ENCODE data around the gene SLC27A1. TPM values are rescaled to one million over a fixed set of nuclear protein-coding genes. Genes with fewer than 3 reads are reported as not detected.

SLC27A1 gene
- total RNA-seq, 2 experiments from 2014 or later: 2.2 to 2.7 TPM

DNA sequence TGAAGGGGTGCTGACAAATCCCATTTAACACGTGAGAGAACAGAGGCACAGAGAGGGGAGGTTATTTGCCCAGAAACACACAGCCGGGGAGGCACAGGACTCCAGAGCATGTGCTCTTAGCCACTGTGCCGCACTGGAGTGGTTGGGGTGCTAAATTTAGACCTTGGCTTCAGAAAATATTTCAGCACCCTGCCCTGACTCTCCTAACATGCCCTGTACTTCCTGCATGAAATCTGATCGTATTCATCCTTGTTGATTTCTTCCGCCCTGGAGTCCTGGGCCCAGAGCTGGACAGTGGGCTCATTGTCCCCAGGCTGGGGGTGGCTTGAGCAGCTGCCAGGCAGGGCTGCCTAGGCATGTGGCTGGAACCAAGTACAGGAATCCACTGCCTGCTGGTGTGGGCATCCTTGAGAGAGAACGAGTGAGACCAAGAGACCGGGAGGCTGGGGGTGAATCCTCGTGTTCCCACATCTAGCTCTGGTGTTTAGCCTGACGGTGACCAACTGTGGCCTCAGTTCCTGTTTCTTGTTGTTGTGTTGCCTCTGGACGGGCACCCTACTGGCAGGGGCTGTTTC is 5.3 kb downstream of the SLC27A1 start:
- POLR2A ChIA-PET: no interaction called here
- no peaks in the 10 kb centered on the region for H3K27me3 Mint-ChIP-seq
- ATAC-seq: no peak

DNA sequence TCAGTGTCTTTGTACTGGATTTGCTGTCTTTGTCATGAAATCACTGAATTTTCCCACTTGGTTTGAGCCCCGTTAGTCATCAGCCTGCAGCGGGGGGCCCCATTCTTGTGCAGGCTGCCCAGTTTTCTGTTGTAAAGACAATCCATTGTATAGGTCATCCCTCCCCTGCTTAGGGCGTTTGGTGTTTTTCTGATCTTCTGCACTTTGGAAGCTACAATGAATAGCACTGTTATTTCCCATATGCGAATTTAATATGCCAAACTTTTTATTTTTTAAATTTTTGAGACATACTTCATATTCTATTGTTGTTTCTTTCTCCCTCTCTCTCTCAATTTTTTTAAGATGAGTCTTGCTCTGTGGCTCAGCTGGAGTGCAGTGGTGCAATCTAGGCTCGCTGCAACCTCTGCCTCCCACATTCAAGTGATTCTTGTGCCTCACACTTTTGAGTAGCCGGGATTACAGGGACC is 9.0 kb downstream of the SLC27A1 start:
- ChIA-PET POLR2A (no interaction called here), CTCF (interaction anchor here (1.2 kb wide), 1 partner anchor 14 kb away, joined by 3 read pairs; no protein-coding TSS in a partner anchor)
- no peak overlapping the region for H3K4me3 Mint-ChIP-seq
- H3K9me3 Mint-ChIP-seq (ENCODE audit: low read depth): no peaks in the 10 kb centered on the region
- H3K27me3 Mint-ChIP-seq: no peaks in the 10 kb centered on the region
- ATAC-seq (no peak), DNase-seq (no peak)
- intact Hi-C loops (cut with DNase I, micrococcal nuclease): no loop called here
- no peaks in the 10 kb centered on the region for H3K4me1 Mint-ChIP-seq
- H3K27ac Mint-ChIP-seq: no peak overlapping the region
- no peaks in the 10 kb centered on the region for H3K36me3 Mint-ChIP-seq (ENCODE audit: low read depth)

More for the DNA sequence above, 5.3 kb downstream of the SLC27A1 start:
- Mint-ChIP-seq H3K9me3 (ENCODE audit: low read depth) (no peaks in the 10 kb centered on the region), H3K27ac (no peak overlapping the region), H3K4me3 (no peak overlapping the region), H3K4me1 (peaks cover 10% of the 10 kb centered on the region), H3K36me3 (ENCODE audit: low read depth) (no peaks in the 10 kb centered on the region)
- intact Hi-C loops (cut with DNase I, micrococcal nuclease): no loop called here
- CTCF ChIA-PET: no interaction called here
- no peak for DNase-seq

DNA sequence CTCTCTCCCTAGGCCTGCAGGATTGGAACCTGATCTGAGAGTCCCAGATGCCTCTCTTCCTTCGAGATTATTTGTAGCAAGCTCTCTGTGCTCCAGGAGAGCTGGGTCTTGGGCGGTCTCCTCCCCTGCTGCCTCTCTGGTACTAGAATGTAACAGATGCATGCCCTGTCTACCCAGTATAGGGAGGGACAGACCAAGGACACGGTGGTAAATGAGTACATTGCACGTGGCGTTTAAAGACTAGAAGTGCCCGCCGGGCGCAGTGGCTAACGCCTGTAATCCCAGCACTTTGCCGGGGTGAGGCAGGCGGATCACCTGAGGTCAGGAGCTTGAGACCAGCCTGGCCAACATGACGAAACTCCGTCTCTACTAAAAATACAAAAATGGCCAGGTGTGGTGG is 11.7 kb downstream of the SLC27A1 start:
- H3K27ac Mint-ChIP-seq: no peak overlapping the region
- no peak overlapping the region for H3K4me3 Mint-ChIP-seq
- no peaks in the 10 kb centered on the region for H3K36me3 Mint-ChIP-seq (ENCODE audit: low read depth)
- CTCF ChIA-PET: interaction anchor here (1.0 to 2.3 kb wide), 2 partner anchors 14 to 17 kb away, joined by 5 to 6 read pairs; no protein-coding TSS in a partner anchor
- H3K27me3 Mint-ChIP-seq: no peaks in the 10 kb centered on the region
- no peaks in the 10 kb centered on the region for H3K4me1 Mint-ChIP-seq
- no peaks in the 10 kb centered on the region for H3K9me3 Mint-ChIP-seq (ENCODE audit: low read depth)
- POLR2A ChIA-PET: no interaction called here
- intact Hi-C loops (cut with DNase I, micrococcal nuclease): no loop called here
- DNase-seq (no peak), ATAC-seq (no peak)

DNA sequence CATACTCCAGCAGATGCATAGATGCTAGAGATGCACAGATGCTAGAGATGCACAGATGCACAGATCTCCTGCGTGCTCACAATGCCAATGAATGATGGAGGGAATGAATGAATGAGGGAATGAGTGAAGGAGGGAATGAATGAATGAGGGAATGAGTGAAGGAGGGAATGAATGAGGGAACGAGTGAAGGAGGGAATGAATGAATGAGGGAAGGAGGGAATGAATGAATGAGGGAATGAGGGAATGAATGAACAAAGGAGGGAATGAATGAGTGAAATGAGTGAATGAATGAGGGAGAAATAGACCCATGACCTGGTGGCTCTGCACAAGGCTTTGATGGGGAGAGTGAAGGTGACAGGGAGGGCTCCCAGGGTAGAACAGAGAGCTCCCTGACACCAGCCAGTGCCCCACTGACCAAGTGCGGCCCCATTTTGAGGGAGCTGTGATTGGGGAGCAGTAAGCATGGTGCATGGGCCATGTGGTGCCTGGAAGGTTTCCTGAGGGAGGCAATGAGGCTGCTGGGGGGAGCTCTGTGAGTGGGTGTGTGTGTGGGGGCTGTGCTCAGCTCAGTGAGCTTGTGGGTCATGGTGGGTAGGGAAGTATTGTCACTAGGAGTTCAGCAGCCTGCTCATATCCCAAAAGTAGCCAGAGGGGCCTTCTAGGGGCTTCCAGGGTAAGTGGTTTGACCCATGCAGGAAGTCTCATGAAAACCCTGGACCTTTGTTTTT is 12.7 kb downstream of the SLC27A1 start:
- Mint-ChIP-seq H3K4me1 (no peaks in the 10 kb centered on the region), H3K36me3 (ENCODE audit: low read depth) (no peaks in the 10 kb centered on the region), H3K27ac (no peak overlapping the region), H3K9me3 (ENCODE audit: low read depth) (no peaks in the 10 kb centered on the region), H3K4me3 (no peak overlapping the region), H3K27me3 (no peaks in the 10 kb centered on the region)
- ChIA-PET POLR2A (no interaction called here), CTCF (interaction anchor here (1.0 kb wide), 1 partner anchor 13 kb away, joined by 5 read pairs; no protein-coding TSS in a partner anchor)
- peak; percentile 23 for ATAC-seq
- intact Hi-C loops (cut with DNase I, micrococcal nuclease): no loop called here
- no peak for DNase-seq

DNA sequence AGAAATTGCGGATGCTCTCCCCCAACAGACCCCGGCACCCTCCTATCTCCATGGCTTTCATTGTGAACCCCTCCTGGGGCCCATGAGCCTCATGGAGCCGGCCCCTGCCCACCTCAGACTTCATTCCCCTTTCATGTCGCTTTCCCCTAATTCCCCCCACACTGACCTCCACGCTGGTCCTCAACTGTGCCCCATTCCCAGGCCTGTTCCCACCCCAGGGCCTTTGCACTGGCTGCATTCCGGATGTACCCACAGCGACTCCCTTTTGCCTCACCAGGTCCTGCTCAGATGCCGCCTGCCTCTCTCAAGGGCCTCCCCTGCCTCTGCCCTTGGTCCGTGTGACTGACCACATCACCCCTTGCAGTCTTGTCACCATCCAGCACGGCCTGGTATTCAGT is 13.3 kb downstream of the SLC27A1 start:
- no peaks in the 10 kb centered on the region for H3K36me3 Mint-ChIP-seq (ENCODE audit: low read depth)
- intact Hi-C loops (cut with DNase I, micrococcal nuclease): no loop called here
- H3K9me3 Mint-ChIP-seq (ENCODE audit: low read depth): no peaks in the 10 kb centered on the region
- ATAC-seq: no peak
- ChIA-PET CTCF (no interaction called here), POLR2A (no interaction called here)
- no peaks in the 10 kb centered on the region for H3K27me3 Mint-ChIP-seq
- DNase-seq: no peak
- H3K4me1 Mint-ChIP-seq: no peaks in the 10 kb centered on the region
- no peak overlapping the region for H3K27ac Mint-ChIP-seq
- H3K4me3 Mint-ChIP-seq: no peak overlapping the region

DNA sequence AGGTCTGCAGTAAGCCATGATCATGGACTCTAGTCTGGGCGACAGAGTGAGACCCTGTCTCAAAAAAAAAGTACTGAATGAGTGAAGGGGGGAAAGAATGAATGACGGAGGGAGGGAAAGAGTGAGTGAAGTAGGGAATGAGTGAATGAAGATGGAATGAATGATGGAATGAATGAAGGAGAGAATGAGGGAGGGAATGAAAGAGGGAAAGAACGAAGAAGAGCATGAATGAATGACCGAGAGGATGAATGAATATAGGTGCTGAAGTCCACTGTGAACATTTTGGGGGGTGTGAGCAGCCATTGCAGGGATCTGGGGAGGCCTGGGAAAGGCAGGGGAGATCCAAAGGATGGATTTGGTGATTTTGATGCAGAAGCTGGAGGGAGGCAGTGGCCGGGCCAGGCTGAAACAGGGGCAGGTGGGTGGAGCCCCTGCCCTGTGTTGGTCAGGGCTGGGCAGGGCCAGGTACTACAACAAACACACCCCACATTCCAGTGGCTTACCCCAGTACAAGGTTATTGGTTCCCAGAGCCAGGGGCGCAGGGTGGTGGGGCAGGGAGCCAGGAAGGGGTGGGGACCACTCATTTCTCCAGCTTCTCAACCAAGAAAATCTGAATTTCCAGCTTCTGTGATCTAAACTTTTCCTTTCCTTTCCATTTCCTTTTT is 14.3 kb downstream of the SLC27A1 start:
- DNase-seq (no peak), ATAC-seq (no peak)
- no peaks in the 10 kb centered on the region for H3K36me3 Mint-ChIP-seq (ENCODE audit: low read depth)
- CTCF ChIA-PET: interaction anchor here (0.6 kb wide), 3 partner anchors 44 to 298 kb away, joined by 3 to 7 read pairs (median 3); no protein-coding TSS in a partner anchor
- no peak overlapping the region for H3K27ac Mint-ChIP-seq
- intact Hi-C loops (cut with DNase I, micrococcal nuclease): no loop called here
- H3K9me3 Mint-ChIP-seq (ENCODE audit: low read depth): no peaks in the 10 kb centered on the region
- H3K4me3 Mint-ChIP-seq: no peak overlapping the region
- POLR2A ChIA-PET: no interaction called here
- peaks cover 2% of the 10 kb centered on the region for H3K4me1 Mint-ChIP-seq
- no peaks in the 10 kb centered on the region for H3K27me3 Mint-ChIP-seq

DNA sequence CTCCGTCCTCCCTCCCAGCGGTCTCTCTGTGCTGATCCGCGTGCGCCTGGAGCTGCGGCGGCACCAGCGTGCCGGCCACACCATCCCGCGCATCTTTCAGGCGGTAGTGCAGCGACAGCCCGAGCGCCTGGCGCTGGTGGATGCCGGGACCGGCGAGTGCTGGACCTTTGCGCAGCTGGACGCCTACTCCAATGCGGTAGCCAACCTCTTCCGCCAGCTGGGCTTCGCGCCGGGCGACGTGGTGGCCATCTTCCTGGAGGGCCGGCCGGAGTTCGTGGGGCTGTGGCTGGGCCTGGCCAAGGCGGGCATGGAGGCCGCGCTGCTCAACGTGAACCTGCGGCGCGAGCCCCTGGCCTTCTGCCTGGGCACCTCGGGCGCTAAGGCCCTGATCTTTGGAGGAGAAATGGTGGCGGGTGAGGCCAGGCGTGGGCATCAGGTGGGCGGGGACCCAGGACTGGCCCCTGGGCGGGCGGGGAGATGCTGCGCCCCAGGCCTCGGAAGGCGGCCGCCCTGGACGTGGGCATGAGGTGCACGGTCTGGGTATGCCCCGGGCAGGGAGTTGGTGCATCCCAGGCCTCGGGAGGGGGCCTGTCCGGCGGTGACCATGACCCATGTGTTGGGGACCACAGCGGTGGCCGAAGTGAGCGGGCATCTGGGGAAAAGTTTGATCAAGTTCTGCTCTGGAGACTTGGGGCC is 16.4 kb downstream of the SLC27A1 start:
- H3K4me1 Mint-ChIP-seq: peaks cover 3% of the 10 kb centered on the region
- intact Hi-C loops (cut with DNase I, micrococcal nuclease): no loop called here
- no peak overlapping the region for H3K4me3 Mint-ChIP-seq
- ChIA-PET CTCF (interaction anchor here (0.6 kb wide), 1 partner anchor 23 kb away, joined by 3 read pairs; no protein-coding TSS in a partner anchor), POLR2A (no interaction called here)
- no peak overlapping the region for H3K27ac Mint-ChIP-seq
- no peak for ATAC-seq
- H3K36me3 Mint-ChIP-seq (ENCODE audit: low read depth): no peaks in the 10 kb centered on the region
- no peaks in the 10 kb centered on the region for H3K9me3 Mint-ChIP-seq (ENCODE audit: low read depth)
- DNase-seq: no peak
- H3K27me3 Mint-ChIP-seq: no peaks in the 10 kb centered on the region

DNA sequence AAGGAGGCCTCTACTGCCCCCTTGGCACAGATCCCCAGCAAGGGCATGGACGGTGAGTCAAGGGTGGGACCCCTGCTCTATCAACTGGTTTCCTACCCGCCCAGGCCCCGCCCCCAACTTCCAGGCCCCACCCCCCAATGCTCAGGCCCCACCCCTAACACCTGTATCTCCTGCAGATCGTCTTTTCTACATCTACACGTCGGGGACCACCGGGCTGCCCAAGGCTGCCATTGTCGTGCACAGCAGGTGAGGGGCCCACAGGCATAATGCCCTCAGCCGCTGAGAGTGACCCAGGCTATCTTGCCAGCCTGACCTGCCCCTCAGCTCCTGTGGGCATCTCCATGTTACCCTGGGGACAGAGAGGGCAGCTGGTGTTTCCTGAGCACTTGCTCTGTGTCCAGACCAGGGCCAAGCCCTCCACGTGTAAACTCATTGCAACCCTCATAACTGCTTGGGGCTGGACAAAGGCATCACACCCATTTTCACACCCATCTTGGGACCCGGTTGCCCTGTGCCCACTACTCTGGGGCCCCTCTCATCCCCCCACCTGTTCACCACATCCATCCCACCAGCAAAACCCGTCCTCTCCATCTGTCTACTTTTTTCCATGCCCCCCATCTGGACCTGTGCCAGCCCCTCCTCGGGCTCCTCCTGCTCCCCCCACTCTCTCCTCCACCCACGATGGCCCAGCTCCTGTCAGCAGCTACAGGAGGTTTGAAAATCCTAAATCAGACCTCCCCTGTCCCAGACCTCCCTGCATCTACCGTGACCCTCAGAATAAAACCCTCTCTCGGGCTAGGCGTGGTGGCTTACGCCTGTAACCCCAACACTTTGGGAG is 17.2 kb downstream of the SLC27A1 start:
- H3K36me3 Mint-ChIP-seq (ENCODE audit: low read depth): no peaks in the 10 kb centered on the region
- DNase-seq (no peak), ATAC-seq (no peak)
- H3K9me3 Mint-ChIP-seq (ENCODE audit: low read depth): no peaks in the 10 kb centered on the region
- CTCF ChIA-PET: no interaction called here
- peaks cover 3% of the 10 kb centered on the region for H3K4me1 Mint-ChIP-seq
- POLR2A ChIA-PET: no interaction called here
- intact Hi-C loops (cut with DNase I, micrococcal nuclease): no loop called here
- H3K4me3 Mint-ChIP-seq: no peak overlapping the region
- no peaks in the 10 kb centered on the region for H3K27me3 Mint-ChIP-seq
- no peak overlapping the region for H3K27ac Mint-ChIP-seq

DNA sequence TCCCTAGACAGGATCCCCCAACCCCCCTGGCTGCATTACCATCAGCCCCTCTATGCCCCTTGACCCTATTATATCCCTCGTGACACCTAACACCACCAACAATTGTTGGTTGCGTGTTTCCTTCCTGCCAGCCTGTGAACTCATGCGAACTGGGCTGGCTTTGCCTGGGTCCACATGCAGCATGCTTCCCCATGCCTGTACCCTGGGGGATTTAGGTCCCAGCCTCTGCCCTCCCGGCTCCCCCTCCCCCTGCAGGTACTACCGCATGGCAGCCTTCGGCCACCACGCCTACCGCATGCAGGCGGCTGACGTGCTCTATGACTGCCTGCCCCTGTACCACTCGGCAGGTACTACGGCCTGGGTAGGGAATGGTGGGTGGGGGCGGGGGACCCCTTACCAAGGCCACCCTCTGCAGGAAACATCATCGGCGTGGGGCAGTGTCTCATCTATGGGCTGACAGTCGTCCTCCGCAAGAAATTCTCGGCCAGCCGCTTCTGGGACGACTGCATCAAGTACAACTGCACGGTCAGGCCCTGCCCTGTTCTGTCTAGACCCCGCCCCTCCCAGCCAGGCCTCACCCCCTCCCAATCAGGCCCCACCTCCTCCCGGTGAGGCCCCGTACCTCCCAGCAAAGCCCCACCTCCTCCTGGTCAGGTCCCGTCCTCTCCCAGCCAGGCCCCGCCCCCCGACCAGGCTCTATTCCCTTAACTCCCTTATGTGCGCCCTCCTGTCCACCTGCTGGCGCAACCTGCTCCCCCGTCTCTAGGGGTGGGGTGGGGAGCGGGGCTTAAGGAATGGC is 18.5 kb downstream of the SLC27A1 start:
- POLR2A ChIA-PET: no interaction called here
- DNase-seq: peak; percentile 45
- peaks cover 3% of the 10 kb centered on the region for H3K4me1 Mint-ChIP-seq
- no peaks in the 10 kb centered on the region for H3K9me3 Mint-ChIP-seq (ENCODE audit: low read depth)
- intact Hi-C loops (cut with DNase I, micrococcal nuclease): no loop called here
- H3K36me3 Mint-ChIP-seq (ENCODE audit: low read depth): no peaks in the 10 kb centered on the region
- ATAC-seq: peak; percentile 84
- CTCF ChIA-PET: no interaction called here
- no peaks in the 10 kb centered on the region for H3K27me3 Mint-ChIP-seq
- no peak overlapping the region for H3K4me3 Mint-ChIP-seq
- no peak overlapping the region for H3K27ac Mint-ChIP-seq

DNA sequence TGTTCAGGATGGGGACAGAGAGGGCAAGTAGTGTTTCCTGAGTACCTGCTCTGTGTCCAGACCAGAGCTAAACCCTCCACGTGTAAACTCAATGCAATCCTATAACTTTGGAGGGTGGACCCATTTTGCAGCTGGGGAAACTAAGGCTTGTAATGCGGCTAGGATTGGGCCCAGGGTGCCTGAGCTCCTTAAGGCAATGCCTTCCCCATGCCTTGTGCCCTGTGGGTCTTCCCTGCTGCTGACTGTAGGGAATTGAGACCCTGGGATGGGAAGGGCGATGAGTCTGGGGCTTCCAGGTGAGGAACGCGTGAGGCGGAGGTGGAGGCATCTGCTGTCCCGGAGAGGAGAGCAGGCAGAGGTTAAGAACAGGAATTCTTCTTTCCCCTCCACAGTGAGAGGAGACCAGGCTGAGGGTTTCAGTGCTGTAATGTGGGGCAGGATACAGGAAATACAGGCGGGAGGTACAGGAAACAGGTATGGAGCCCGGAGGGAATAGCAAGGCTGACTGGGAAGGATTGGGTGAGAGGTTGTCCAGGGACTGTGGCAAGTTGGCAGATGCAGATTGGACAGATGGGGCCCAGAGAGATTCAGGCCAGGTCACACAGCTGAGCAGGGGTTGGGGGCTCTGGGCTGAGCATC is 19.2 kb downstream of the SLC27A1 start:
- no peak for DNase-seq
- ATAC-seq: no peak
- Mint-ChIP-seq H3K36me3 (ENCODE audit: low read depth) (no peaks in the 10 kb centered on the region), H3K27me3 (no peaks in the 10 kb centered on the region), H3K27ac (no peak overlapping the region), H3K4me3 (no peak overlapping the region), H3K4me1 (peaks cover 3% of the 10 kb centered on the region), H3K9me3 (ENCODE audit: low read depth) (no peaks in the 10 kb centered on the region)
- POLR2A ChIA-PET: no interaction called here
- intact Hi-C loops (cut with DNase I, micrococcal nuclease): no loop called here
- CTCF ChIA-PET: no interaction called here
